ENCODE measurements around the gene DHX16. TPM values are rescaled to one million over a fixed set of nuclear protein-coding genes. Genes with fewer than 3 reads are reported as not detected.
A peak's percentile ranks its signal among the peaks of the same experiment; 100 is the strongest.

DHX16 gene
- total and polyA plus RNA-seq, 2 donors (not counting 1 experiment from before 2014, with no cell fraction given) = 51.1 to 71.7 TPM

DNA sequence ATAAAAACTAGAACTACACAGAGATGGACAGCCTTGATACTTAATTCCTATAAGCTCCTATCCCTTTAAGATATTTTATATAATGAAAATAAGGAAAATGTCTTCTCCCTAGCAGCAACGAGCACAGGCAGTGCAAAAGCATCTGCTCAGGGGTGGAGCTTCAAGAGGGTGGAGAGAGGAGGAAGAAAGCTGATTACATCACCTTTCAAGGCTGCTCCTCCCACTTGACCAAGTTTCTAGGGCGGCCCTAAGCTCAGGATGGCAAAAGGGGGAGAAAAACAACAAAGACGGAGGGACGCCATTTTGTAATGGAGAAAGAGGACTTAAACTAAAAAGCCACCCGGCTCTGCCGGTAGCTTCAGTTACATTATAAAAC is 58.0 kb downstream of the DHX16 start:
- Mint-ChIP-seq H3K27me3 (no peaks in the 10 kb centered on the region), H3K9me3 (ENCODE audit: insufficient read depth) (no peaks in the 10 kb centered on the region), H3K27ac (peak overlapping the region; percentile 100), H3K4me3 (peak overlapping the region; percentile 92), H3K4me1 (peaks cover 58% of the 10 kb centered on the region)
- Histone ChIP-seq H3K9ac (ENCODE audit: low read length) (peak overlapping the region; percentile 100), H3K9me3 (ENCODE audit: control extremely low read depth in 1 of 3, control insufficient read depth in 2 of 3, insufficient read depth in 1 of 3, low read length in 2 of 3) (no peaks in the 10 kb centered on the region), H2AFZ (ENCODE audit: insufficient read depth, low read depth, low read length, poor library complexity, severe bottlenecking) (peak overlapping the region; percentile 40), H3K4me1 (ENCODE audit: control insufficient read depth in 2 of 2, insufficient read depth in 2 of 2, low read length in 2 of 2) (peaks cover 41 to 46% of the 10 kb centered on the region in 2 donors), H3K4me2 (replicated peaks; ENCODE audit: low read depth, low read length, poor library complexity, severe bottlenecking) (peak overlapping the region; percentile 82), H4K20me1 (ENCODE audit: control insufficient read depth, insufficient read depth, low read length, poor library complexity, severe bottlenecking) (peaks cover 3% of the 10 kb centered on the region), H3K27ac (ENCODE audit: low read length in 2 of 2) (peak overlapping the region; percentile 99), H3K79me2 (ENCODE audit: control insufficient read depth, insufficient read depth, low read length) (peaks cover 79% of the 10 kb centered on the region), H3K4me3 (ENCODE audit: control extremely low read depth in 1 of 5, extremely low read depth in 1 of 5, insufficient read depth in 1 of 5, low read depth in 2 of 5, low read length in 4 of 5) (peak overlapping the region; percentile 89 to 100 (median 98)), H3K36me3 (replicated peaks in 1 of 2; ENCODE audit: control extremely low read depth in 1 of 2, control insufficient read depth in 1 of 2, extremely low read depth in 1 of 2, insufficient read depth in 2 of 2, low read length in 1 of 2) (peaks cover 4 to 20% of the 10 kb centered on the region in 2 experiments), H3K27me3 (replicated peaks in 1 of 4; ENCODE audit: control extremely low read depth in 1 of 4, control insufficient read depth in 3 of 4, insufficient read depth in 4 of 4, low read length in 3 of 4) (no peaks in the 10 kb centered on the region)
- CTCF ChIA-PET = interaction anchor here (0.6 to 4.8 kb wide), 18 partner anchors 10 to 1037 kb away, joined by 3 to 41 read pairs (median 4); partner anchors contain the start of genes DHX16 and MDC1
- POLR2A ChIA-PET = interaction anchor here (0.6 to 4.0 kb wide), 27 partner anchors 12 to 1730 kb away, joined by 3 to 22 read pairs (median 5); partner anchors contain the start of genes ABCF1, ATAT1, C6orf136 and DHX16
- WGBS (ENCODE audit: insufficient coverage) = no CpG with 5 or more reads among the region's 6 CpGs
- DNase-seq (peak; percentile 95), ATAC-seq (ENCODE audit: low read depth) (peak; percentile 52)
- no peak for TF ChIP-seq EZH2 (IDR thresholded peaks at IDR 0.05; ENCODE audit: borderline replicate concordance, insufficient read depth, low read depth, low read length, poor library complexity, severe bottlenecking)
- TF ChIP-seq, protein P1, sequence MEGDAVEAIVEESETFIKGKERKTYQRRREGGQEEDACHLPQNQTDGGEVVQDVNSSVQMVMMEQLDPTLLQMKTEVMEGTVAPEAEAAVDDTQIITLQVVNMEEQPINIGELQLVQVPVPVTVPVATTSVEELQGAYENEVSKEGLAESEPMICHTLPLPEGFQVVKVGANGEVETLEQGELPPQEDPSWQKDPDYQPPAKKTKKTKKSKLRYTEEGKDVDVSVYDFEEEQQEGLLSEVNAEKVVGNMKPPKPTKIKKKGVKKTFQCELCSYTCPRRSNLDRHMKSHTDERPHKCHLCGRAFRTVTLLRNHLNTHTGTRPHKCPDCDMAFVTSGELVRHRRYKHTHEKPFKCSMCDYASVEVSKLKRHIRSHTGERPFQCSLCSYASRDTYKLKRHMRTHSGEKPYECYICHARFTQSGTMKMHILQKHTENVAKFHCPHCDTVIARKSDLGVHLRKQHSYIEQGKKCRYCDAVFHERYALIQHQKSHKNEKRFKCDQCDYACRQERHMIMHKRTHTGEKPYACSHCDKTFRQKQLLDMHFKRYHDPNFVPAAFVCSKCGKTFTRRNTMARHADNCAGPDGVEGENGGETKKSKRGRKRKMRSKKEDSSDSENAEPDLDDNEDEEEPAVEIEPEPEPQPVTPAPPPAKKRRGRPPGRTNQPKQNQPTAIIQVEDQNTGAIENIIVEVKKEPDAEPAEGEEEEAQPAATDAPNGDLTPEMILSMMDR (IDR thresholded peaks at IDR 0.05) = no peak
- intact Hi-C loops (cut with micrococcal nuclease) = loop anchor here (2.0 to 10.0 kb wide), 4 partner anchors 18 to 740 kb away; partner anchors contain the start of genes GTF2H4 and HLA-B
